NB4 (cell line): ENCODE results near the gene CACNA2D3.

Experiments used
- CTCF ChIP-seq: IDR thresholded peaks from one replicate; pipeline ENCODE4 v1.5.1; 2012; ENCODE audit warnings: low read depth, low read length
- MYC ChIP-seq: IDR thresholded peaks from 2 replicates; pipeline ENCODE4 v1.6.1; 2011; ENCODE audit warnings: low read depth, low read length

DNA sequence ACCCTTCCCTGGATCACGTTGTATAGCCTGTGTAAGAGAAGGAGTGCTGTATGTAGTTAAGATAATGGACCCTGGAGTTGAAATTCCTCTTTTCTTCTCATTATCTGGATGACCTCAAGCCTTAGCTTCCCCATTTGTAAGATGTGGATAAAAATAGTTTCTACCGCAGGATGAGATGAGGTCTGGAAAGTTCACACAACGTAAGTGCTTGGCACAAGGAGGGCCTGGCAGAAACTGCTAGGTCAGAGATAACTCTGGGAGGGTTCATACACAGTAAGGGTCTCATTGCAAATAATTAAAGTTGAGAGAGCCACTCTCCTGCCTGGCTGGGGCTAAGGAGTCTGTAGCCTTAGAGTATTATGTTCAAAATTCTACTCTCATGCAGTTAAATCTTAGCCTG, 591.1 kb downstream of the CACNA2D3 start:
- TF ChIP-seq CTCF: no peak
- TF ChIP-seq MYC: no peak
